Measurements from ENCODE around the gene AIRE.
A peak's percentile ranks its signal among the peaks of the same experiment; 100 is the strongest.

Gene AIRE

DNA sequence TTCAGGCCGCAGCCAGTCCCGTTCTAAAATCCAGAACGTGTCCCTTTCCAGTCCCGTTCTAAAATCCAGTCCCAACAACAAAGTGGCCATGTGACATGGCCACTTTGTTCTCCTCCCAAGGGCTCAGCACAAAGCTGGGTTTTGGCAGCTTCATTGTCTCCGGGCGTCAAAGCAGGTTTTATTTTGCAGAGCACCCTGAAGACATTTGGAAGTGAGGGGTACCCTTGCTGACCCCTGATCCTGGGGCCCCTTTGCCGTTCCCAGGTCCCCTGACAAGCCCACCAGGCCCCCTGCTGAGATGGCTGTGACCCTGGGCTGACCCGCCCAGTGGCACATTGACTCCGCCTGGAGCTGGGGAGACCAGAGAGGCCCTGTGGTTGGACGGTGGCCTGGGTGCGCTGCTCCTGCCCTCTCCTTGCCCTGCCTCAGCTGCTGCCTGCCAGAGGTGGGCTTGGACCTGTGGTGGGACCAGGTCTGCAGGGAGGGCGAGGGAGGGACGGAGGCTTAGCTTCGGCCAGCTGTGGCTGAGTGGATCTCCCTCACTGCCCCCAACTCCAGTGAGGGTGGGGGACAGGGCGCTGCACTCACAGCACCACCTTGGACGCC, 18.4 kb downstream of the AIRE start:
- FAIRE-seq (no peak), DNase-seq (ENCODE audit: low spot score) (no peak)

DNA sequence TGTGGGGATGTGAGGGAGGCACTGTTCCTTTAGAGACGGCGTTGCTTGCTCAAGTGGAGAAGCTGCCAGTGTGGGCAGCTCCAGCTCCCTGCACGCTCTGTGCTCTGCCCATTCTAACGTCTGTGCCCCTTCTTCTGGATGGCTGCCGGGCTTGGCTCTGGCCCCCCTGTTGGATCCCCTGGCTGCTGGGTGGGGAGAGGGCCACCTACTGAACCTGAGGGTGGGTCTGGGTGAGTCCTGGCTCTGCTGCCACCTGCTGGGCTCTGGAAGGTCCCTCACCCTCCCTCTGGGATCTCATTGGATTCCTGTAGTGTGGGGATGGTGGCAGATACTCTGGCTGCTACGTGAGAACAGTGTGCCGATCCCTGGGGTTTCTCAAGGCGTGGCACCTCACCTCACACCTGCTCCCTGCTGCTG, 19.2 kb downstream of the AIRE start:
- no peak for FAIRE-seq
- DNase-seq (ENCODE audit: low spot score): peak; percentile 13

DNA sequence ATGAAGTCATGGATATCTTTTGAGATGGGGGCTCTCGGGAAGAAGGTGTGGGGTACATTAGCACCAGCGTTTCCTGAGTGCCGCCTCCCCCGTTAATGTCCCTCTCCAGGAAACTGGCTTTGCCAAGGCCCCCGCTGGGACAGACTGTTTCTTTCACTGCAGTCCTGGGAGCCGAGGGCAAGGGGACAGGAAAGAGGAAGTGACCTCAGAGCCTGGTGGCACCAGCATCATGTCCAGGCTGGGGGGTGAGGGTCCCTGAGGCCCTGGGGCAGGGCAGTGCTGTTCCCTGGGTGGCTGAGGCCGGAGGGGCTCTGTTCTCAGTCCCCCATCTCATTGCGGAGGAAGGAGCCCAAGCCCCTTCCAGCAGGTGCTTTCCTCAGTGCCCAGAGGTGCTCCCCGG, 20.0 kb downstream of the AIRE start:
- FAIRE-seq (no peak), DNase-seq (ENCODE audit: low spot score) (no peak)

DNA sequence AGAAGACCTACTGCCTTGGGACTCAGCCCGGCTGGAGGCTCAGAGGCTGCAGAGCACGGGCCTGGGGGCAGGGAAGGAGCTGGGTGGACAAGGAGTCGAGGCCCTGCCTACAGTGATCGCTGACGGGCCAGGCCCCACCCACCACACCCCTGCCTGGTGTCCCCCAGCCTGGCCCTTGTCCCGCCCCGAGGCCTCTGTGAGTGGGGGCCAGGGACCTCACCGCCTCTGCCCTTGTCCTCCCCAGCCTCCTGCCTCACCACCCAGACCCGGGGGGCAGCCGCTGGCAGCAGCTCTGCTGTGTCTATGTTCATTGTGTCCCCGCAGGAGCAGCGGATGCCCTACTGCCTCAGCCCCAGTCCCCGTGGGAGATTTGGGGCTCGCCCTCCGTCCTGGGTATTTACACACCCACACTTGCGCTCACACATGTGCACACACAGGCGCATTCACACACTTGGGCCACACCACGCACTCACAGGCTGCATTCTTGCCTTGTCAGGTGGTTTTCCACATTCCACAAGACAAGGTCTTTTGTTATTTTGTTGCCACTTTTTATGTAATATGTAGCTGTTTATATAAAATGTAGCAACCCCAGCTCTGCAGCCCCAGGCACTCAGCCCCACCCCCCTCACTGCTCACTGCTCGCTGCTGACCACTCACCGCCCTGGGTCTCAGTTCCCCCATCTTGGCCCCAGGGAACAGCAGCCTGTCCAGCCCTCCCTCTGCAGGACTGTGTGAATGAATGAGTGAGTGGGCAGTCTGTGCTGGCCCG, 21.4 kb downstream of the AIRE start:
- DNase-seq (ENCODE audit: low spot score) (no peak), FAIRE-seq (no peak)

DNA sequence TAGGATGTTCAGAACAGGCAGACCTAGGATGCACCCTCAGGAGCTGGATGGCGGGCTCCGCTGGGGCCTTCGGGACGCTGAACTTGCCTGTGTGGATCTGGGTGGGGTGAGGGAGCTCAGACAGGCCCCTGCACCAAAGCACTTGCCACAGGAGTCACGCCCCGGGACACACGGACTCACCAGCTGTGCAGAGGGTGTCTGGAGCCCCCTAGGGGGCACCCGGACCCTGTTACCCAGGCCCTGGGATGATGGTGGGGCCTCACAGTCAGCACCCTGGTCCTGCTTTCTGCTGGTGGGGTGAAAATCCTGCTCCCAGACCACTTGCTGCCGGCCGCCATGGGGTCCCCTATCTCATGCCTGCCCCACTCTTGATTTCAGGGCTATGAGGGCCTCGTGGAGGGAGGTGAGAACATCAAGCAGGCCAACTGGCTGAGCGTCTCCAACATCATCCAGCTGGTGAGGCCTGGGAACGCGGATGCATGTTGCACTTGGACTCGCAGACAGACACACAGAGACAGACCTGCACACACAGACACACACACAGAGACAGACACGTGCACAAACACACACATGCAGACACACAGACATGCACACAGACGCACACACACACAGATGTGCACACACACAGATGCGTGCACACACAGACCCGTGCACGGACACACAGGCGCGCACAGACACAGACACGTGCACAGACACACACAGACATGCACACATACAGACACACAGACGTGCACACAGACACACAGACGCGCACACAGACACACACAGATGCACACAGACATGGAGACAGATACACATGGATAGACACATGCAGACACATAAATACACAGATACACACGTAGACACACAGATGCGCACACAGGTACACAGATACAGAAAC, 25.2 kb downstream of the AIRE start:
- FAIRE-seq (no peak), DNase-seq (ENCODE audit: low spot score) (no peak)

DNA sequence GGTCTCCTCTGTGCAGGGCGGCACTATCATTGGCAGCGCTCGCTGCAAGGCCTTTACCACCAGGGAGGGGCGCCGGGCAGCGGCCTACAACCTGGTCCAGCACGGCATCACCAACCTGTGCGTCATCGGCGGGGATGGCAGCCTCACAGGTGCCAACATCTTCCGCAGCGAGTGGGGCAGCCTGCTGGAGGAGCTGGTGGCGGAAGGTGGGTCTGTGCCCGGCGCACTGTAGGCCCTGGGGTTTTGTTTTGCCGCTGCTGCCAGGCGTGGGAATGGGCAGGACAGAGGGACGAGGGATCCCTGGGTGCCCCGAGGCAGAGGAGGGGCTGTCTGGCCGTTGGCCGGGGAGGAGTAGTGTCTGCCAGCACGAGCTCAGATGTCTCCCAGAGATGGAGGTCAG, 26.4 kb downstream of the AIRE start:
- no peak for DNase-seq (ENCODE audit: low spot score)
- no peak for FAIRE-seq

DNA sequence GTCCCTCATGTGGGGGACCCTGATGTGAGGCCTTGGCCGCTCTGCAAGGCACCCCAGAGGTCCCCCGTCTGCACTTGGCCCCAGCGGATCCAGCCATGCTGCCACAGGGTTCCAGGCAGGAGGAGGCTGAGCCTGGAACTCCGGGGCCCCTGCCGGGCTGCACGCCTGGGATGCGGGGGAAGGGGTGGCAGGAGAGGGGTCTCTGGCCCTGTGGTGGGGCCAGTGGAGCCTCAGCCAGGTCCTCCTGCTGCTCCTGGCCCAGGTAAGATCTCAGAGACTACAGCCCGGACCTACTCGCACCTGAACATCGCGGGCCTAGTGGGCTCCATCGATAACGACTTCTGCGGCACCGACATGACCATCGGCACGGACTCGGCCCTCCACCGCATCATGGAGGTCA, 27.0 kb downstream of the AIRE start:
- FAIRE-seq: no peak
- DNase-seq (ENCODE audit: low spot score): no peak

DNA sequence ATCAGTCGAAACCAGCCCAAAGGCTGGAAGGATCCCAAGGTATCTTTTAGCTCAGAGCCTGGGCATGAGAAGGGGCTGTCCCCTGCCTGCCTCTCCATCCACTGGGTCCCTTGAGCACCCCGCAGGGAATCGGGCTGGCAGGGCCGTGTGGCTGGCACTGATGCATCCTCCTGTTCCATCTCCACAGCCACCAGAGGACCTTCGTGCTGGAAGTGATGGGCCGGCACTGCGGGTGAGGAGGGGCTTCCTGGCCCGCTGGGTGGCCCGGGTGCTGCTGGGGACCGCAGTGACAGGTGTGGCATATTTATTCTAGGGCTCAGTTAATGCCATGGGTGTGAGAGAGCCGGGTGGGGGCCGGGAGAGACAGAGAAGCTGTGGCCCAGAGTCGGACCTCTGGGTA, 27.8 kb downstream of the AIRE start:
- FAIRE-seq: no peak

DNA sequence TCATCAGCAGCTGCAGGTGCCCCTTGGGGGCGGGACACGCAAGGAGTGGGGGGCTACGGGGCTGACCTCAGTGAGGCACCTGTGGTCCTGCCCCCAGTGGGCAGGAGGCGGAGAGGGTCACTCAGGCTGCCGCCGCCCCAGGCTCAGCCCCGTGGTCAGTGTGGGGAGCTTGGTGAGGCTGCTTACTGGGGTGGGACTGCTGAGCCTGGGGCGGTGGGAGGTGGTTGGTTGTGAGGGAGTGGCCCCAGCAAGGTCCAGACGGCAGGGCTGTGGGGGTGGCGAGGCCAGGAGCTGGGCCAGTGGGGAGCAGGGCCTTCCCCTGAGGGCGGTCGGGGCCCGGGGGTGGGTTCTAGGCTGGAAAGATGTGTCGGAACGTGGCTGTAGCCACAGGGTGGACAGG, 28.5 kb downstream of the AIRE start:
- FAIRE-seq: no peak
- DNase-seq (ENCODE audit: low spot score): no peak

More for the DNA sequence above, 27.8 kb downstream of the AIRE start:
- DNase-seq (ENCODE audit: low spot score): no peak

DNA sequence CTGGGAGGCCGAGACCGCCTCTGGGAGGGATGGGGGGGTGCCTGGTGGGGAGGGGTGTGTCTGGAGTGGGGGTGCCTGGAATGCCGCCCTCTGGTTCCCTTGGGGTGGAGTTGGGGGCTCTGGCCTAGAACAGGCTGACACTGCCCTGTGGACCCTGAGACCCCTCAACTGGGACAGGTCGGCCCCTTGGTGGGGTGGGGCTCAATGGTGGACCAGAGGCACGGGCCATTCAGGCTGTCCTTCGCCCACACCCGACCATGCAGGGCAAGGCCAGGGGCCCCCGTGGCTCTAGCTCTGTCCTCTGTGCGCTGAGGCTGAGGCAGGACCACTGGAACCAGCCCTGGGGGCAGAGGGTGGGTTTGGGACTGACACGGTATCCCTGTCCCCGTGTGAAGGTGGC, 28.9 kb downstream of the AIRE start:
- FAIRE-seq (no peak), DNase-seq (ENCODE audit: low spot score) (no peak)

DNA sequence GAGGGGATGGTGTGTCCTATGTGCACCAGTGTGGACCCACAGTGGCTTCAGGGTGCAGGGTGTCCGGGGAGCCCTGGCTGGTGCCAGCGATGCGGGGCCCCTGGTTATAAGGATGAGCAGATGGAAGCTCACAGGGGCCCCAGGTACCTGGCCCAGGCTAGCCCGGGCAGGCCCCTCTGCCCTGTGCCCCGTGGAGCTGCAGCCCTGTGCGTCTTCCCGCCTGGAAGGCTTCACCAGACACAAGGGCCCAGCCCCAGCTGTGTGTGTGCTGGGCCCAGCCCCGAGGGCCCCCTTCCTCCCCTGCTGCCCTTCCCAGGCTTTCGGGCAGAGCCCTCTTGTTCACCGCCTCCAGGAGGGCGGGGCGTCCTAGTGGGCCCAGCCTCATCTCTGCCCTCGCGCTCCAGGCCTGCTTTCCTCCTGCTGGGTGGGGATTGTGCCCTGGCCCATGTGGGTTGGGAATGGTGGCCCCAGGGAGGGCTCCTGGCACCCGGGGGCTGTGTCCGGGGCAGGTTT, 30.1 kb downstream of the AIRE start:
- FAIRE-seq (no peak), DNase-seq (ENCODE audit: low spot score) (no peak)

DNA sequence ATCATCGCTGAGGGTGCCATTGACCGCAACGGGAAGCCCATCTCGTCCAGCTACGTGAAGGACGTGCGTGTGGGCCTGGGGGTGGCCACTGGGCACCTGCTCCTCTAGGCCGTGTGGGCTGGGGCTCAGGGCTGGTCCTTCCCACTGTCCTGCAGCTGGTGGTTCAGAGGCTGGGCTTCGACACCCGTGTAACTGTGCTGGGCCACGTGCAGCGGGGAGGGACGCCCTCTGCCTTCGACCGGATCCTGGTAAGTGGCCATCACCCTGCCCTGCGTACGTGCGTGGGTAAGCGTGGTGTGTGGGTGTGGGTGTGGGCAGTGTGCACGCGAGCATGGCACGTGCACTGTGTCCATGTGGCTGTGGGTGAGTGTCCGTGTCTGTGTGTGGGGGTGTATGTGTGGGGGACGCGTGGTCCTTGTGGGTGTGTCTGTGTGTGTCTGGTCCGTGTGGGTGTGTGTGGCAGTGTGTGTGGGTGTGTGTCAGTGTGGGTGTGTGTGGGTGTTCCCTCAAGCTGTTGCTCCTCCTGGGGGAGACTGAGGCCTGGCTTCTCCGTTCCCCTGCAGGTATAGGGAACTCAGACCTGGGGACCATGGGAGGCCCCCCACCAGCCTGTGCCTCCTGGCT, 30.7 kb downstream of the AIRE start:
- no peak for DNase-seq (ENCODE audit: low spot score)
- FAIRE-seq: no peak

DNA sequence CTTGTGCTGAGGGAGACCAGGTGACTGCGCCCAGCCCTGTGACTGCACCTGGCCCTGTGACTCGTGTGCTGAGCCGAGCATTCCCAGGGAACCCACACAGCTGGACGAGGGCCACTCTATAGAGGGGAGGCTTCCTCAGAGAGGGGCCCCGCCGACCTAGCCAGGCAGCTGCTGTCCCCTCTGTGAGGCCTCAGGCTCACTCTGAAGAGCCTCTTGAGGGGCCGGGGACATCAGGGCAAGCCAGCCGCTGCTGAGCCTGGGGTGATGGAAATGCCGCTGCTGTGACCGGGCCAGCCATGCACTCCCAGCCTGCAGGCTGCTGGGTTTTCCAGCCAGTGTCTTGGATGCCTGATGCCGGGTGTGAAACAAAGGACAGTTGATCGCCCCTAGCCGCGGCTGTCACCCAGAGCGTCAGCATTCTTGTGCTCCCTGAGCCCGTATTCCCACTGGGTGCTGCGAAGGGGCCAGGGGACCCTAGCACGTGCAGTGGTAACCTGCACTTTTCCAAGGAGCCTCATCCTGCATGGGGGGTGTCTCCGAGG, 31.6 kb downstream of the AIRE start:
- DNase-seq (ENCODE audit: low spot score) (no peak), FAIRE-seq (no peak)

DNA sequence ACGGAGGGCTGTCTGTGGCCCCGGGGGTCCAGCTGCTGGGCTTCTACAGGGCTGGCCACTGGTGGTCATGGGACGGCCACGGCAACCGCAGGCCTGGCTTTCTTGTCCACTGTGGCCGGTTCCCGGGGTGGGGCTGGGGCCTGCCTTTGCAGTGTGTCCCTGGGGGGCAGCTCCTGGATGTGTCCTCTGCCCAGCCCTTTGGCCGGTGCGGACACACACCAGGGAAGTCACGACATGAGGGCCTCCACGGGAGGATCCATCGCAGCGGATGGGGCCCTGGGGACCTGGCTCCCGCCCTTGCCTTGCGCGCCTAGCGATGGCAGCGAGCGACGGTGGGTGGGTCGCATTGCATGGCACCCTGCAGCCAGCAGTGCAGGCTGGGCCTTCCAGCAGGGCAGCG, 32.2 kb downstream of the AIRE start:
- no peak for FAIRE-seq
- no peak for DNase-seq (ENCODE audit: low spot score)

DNA sequence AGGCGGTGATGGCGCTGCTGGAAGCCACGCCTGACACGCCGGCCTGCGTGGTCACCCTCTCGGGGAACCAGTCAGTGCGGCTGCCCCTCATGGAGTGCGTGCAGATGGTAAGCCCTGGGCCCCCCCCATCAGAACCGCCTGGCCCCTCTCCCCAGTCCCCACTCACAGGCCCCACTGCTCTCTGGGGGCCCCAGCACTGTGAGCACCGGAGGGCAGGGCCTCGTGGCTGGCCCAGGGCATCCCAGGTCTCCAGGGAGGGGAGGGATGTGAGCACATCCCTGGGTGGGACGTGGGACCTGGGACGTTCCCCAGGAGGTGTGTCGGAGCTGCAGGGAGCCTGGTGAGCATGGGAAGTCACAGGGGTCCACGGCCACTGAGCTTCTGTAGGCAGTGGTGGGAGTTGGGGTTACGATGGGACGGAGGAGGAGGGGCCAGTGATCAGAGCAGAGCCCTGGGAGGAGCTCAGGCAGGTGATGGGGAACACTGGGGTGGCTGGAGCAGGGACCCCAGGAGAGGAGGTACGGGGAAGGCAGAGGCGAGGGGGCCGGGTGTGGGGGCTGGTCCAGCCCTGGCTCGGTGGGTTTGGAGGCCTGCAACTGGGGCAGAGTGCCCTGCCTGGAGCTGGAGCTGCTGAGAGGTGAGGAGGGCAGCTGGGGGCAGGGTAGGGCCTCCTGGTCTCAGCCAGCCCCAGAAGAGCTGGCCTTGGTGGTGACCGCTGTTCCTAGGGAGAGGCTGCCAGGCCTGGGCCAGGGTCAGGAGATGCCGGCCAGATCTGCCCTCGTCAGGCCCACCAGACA, 33.0 kb downstream of the AIRE start:
- DNase-seq (ENCODE audit: low spot score) (no peak), FAIRE-seq (no peak)

DNA sequence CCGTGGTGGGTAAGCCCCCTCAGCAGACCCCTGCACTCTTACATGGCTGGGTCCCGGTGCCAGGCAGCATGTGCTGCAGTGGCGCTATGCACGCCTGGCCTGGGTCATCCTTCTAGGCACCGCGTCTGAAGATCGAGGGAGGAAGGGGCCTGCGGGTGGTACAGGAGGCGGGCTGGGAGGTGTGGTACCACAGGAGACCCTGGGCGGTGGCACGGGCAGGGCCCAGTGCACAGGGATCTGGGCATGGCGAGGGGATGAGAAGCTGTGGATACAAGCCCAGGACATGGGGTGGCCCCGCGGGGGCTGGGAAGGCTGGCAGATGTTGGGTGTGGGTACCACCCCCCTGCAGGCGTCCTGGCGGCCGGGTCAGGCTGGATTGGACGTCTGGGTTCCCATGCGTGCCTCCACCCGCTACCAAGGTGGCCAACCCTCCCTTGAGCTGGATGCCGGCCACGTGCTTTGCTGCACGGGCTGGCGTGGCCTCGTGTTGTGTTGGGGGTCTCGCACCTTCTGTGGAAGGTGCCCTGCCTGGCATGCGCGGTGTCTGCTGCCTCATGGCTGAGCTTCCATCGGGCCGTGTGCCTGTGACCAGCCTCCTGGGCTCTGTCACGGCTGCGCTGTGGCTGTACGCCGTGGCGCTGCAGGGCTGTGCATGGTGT, 33.9 kb downstream of the AIRE start:
- DNase-seq (ENCODE audit: low spot score) (no peak), FAIRE-seq (no peak)

DNA sequence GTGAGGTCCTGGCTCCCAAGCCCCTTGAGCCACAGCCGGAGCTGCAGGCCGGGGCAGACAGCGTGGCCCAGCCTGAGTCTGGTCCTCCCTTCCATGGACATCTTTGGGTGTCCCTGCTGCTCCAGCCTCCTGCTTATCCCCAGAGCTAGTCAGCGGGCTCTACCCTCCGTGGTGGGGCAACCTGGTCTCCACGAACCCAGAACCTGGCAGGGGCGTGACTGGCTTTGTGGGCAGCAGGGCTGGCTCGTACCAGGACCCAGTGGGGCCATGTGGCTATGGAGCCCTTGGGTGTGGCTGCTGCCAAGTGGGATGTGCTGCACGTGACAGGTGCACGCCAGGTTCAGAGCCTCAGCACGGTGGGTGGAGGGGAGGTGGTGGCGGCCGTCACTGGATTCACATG, 35.2 kb downstream of the AIRE start:
- no peak for DNase-seq (ENCODE audit: low spot score)
- FAIRE-seq: no peak

DNA sequence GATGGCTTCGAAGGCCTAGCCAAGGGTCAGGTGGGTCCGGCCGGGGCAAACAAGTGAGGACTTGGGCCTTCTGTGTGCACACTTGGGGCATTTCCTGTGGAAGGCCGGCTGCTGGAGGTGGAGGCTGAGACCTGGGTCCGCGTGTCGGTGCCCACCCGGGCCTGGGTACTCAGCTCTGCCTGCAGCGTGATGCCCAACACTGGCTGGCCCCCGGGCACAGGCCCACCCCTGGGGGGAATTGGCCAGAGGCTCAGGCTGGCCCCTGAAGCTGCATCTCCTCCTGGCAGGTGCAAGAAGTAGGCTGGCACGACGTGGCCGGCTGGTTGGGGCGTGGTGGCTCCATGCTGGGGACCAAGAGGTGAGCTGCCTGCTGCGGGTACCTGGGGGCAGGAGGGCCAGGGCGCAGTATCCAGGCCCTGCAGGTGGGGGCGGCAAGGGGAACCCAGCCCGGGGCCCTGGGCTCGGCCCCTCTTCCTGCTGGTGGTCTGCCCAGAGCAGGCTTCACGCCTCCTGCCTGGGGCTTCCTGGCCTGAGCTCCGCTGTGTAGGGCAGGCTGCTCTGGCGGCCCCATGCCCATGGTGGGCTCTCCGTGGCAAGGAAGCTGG, 36.3 kb downstream of the AIRE start:
- DNase-seq (ENCODE audit: low spot score) (no peak), FAIRE-seq (no peak)

DNA sequence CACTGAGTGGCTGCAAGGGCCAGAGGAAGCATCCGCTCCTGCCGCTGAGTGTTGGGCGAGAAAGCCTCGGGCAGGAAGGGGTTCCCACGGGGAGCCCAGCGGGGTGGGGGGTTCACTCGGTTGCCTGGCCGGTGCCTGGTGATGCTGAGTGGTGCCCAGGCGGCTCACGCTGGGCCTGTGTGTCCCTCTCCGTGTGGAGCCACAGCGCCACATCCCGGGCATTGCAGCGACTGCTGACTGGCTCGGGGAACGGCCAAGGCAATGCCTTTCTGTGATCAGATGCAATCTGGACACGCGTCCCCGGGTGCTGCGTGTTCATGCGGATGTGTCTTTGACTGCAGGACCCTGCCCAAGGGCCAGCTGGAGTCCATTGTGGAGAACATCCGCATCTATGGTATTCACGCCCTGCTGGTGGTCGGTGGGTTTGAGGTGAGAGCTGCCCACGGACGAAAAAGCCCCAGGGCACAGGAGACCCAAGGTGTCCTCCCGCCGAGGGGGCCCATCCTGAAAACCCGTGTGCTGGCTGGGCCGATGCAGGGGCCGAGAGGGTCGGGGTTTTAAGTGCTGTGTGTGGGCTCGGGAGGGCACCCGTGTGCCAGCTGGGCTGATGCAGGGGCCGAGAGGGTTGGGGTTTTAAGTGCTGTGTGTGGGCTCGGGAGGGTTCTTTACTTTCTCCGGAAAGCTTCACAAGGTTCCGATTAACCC, 37.1 kb downstream of the AIRE start:
- DNase-seq (ENCODE audit: low spot score) (no peak), FAIRE-seq (no peak)
